HG02973 (cell line): ENCODE data around the gene ATP10D.
"Not testable (repeated sequence)": the region's sequence is repeated elsewhere in the genome, so short reads cannot be mapped to it uniquely, and the experiment has no call there.

Source experiments
- ATAC-seq: cut with Tn5 transposase; IDR thresholded peaks from one replicate; pipeline ENCODE4 v1.9.1; 2021; ENCODE audit warnings: moderate library complexity; ENCODE audit not compliant: unreplicated experiment

Gene ATP10D

GRCh38 chr4:47486727-47487126, 1.7 kb downstream of the ATP10D start:
- ATAC-seq = not testable (repeated sequence)

- no peak for ATAC-seq
Observed at GRCh38 chr4:47488706-47489105, 3.6 kb downstream of the ATP10D start.

- peak; percentile 80 for ATAC-seq
Observed at GRCh38 chr4:47490550-47490949, 5.5 kb downstream of the ATP10D start.

- ATAC-seq = peak; percentile 56
Observed at GRCh38 chr4:47493238-47494123, 8.4 kb downstream of the ATP10D start.

- ATAC-seq = no peak
Observed at GRCh38 chr4:47494124-47494430, 9.0 kb downstream of the ATP10D start.

- no peak for ATAC-seq
Observed at GRCh38 chr4:47498899-47499298, 13.8 kb downstream of the ATP10D start.

GRCh38 chr4:47499700-47500099, 14.6 kb downstream of the ATP10D start:
- no peak for ATAC-seq

GRCh38 chr4:47500776-47501175, 15.7 kb downstream of the ATP10D start:
- no peak for ATAC-seq

GRCh38 chr4:47505147-47505546, 20.1 kb downstream of the ATP10D start:
- ATAC-seq = no peak

GRCh38 chr4:47505666-47506065, 20.6 kb downstream of the ATP10D start:
- ATAC-seq = no peak

GRCh38 chr4:47510506-47511143, 25.6 kb downstream of the ATP10D start:
- ATAC-seq = peak; percentile 97

- no peak for ATAC-seq
Observed at GRCh38 chr4:47513461-47513860, 28.4 kb downstream of the ATP10D start.

- ATAC-seq = peak; percentile 99
Observed at GRCh38 chr4:47519239-47519883, 34.3 kb downstream of the ATP10D start.

GRCh38 chr4:47525154-47525819, 40.2 kb downstream of the ATP10D start:
- no peak for ATAC-seq

GRCh38 chr4:47526281-47526680, 41.2 kb downstream of the ATP10D start:
- no peak for ATAC-seq

- not testable (repeated sequence) for ATAC-seq
Observed at GRCh38 chr4:47528646-47529045, 43.6 kb downstream of the ATP10D start.

- ATAC-seq = no peak
Observed at GRCh38 chr4:47530801-47531200, 45.7 kb downstream of the ATP10D start.

GRCh38 chr4:47531241-47531953, 46.3 kb downstream of the ATP10D start:
- peak; percentile 97 for ATAC-seq

GRCh38 chr4:47531954-47532321, 46.9 kb downstream of the ATP10D start:
- ATAC-seq = no peak

GRCh38 chr4:47532658-47533057, 47.6 kb downstream of the ATP10D start:
- no peak for ATAC-seq
